GM23338 (cell line): ENCODE data around the gene ARHGEF28. TPM values are rescaled to one million over a fixed set of nuclear protein-coding genes. Genes with fewer than 3 reads are reported as not detected.

Experiments used
- ATAC-seq: fragments of 200-7000 bp; cut with Tn5 transposase; 3 replicates; pipeline ENCODE4 v1.9.1; 2020
- DNase-seq: peaks from one replicate; pipeline ENCODE4 v3.0.0-alpha.2; 2015; ENCODE audit warnings: low spot score
- H2AFZ ChIP-seq: fragments of 200-600 bp; sonication (generic); 2 replicates; pipeline ENCODE4 v1.8.0; 2016; ENCODE audit warnings: antibody characterized with exemption, mild to moderate bottlenecking, moderate library complexity
- H3F3A ChIP-seq: fragments of 200-600 bp; sonication (generic); replicated peaks from 2 replicates; pipeline ENCODE4 v1.8.0; 2017; ENCODE audit warnings: antibody characterized with exemption, mixed run types, low read depth
- H3K27ac ChIP-seq: fragments of 200-600 bp; sonication (generic); 2 replicates; pipeline ENCODE4 v1.6.1; 2016; ENCODE audit warnings: low read depth
- H3K27me3 ChIP-seq: fragments of 200-600 bp; sonication (generic); 2 replicates; pipeline ENCODE4 v1.8.0; 2016; ENCODE audit warnings: mild to moderate bottlenecking, mixed run types, moderate library complexity; ENCODE audit not compliant: insufficient read depth
- H3K36me3 ChIP-seq: fragments of 200-600 bp; sonication (generic); 2 replicates; pipeline ENCODE4 v1.8.0; 2016; ENCODE audit warnings: mild to moderate bottlenecking; ENCODE audit not compliant: insufficient read depth
- H3K4me1 ChIP-seq: fragments of 200-600 bp; sonication (generic); 2 replicates; pipeline ENCODE4 v1.8.0; 2016; ENCODE audit warnings: mild to moderate bottlenecking, moderate library complexity; ENCODE audit not compliant: insufficient read depth
- H3K4me2 ChIP-seq: fragments of 200-600 bp; sonication (generic); 2 replicates; pipeline ENCODE4 v1.7.1; 2017; ENCODE audit warnings: mixed run types
- H3K4me3 ChIP-seq: fragments of 200-600 bp; sonication (generic); 2 replicates; pipeline ENCODE4 v1.6.1; 2016; ENCODE audit warnings: mixed run types
- H3K79me2 ChIP-seq: fragments of 200-600 bp; sonication (generic); replicated peaks from 2 replicates; pipeline ENCODE4 v1.8.0; 2017; ENCODE audit warnings: mild to moderate bottlenecking; ENCODE audit not compliant: insufficient read depth
- H3K9me2 ChIP-seq: fragments of 200-600 bp; sonication (generic); 2 replicates; pipeline ENCODE4 v1.8.0; 2017; ENCODE audit not compliant: insufficient read depth
- H4K20me1 ChIP-seq: fragments of 200-600 bp; sonication (generic); replicated peaks from 2 replicates; pipeline ENCODE4 v1.8.0; 2017; ENCODE audit warnings: mild to moderate bottlenecking; ENCODE audit not compliant: insufficient read depth
- H3K27ac Mint-ChIP-seq: 2 replicates; pipeline ENCODE4 v1.8.0; 2020; ENCODE audit warnings: inconsistent platforms, mild to moderate bottlenecking, moderate library complexity, mixed read lengths
- H3K27me3 Mint-ChIP-seq: 3 replicates; pipeline ENCODE4 v1.8.0; 2022; ENCODE audit warnings: low read depth, mild to moderate bottlenecking, moderate library complexity, mixed read lengths, inconsistent platforms; ENCODE audit not compliant: insufficient read depth, poor library complexity
- H3K36me3 Mint-ChIP-seq: 3 replicates; pipeline ENCODE4 v1.8.0; 2021; ENCODE audit warnings: low read depth, mild to moderate bottlenecking, inconsistent platforms, moderate library complexity, mixed read lengths
- H3K4me1 Mint-ChIP-seq: 3 replicates; pipeline ENCODE4 v1.8.0; 2020; ENCODE audit warnings: mild to moderate bottlenecking, inconsistent platforms, mixed read lengths
- H3K4me3 Mint-ChIP-seq: 3 replicates; pipeline ENCODE4 v1.8.0; 2021; ENCODE audit warnings: moderate library complexity, mild to moderate bottlenecking, inconsistent platforms, mixed read lengths
- H3K9me3 Mint-ChIP-seq: 3 replicates; pipeline ENCODE4 v1.8.0; 2020; ENCODE audit warnings: moderate library complexity, mild to moderate bottlenecking, inconsistent platforms, mixed read lengths
- CREB1 ChIP-seq: fragments of 250-450 bp; sonication (Bioruptor Pico); IDR thresholded peaks from 2 replicates; pipeline ENCODE4 v1.5.0; 2020; ENCODE audit warnings: low read depth, mild to moderate bottlenecking, moderate library complexity
- EZH2 ChIP-seq: fragments of 200-600 bp; sonication (generic); IDR thresholded peaks from one replicate; pipeline ENCODE4 v1.8.0; 2017; ENCODE audit warnings: antibody characterized with exemption, mild to moderate bottlenecking, low read depth; ENCODE audit not compliant: unreplicated experiment
- EZH2phosphoT487 ChIP-seq: fragments of 200-600 bp; sonication (generic); IDR thresholded peaks from one replicate; pipeline ENCODE4 v1.8.1; 2018; ENCODE audit warnings: antibody characterized with exemption; ENCODE audit not compliant: unreplicated experiment
- JUNB ChIP-seq: IDR thresholded peaks from one replicate; pipeline ENCODE4 v1.6.1; 2016; ENCODE audit warnings: antibody characterized with exemption; ENCODE audit not compliant: unreplicated experiment
- NANOG ChIP-seq: IDR thresholded peaks from 2 replicates; pipeline ENCODE4 v1.6.1; 2016; ENCODE audit warnings: antibody characterized with exemption, borderline replicate concordance
- POLR2AphosphoS5 ChIP-seq: IDR thresholded peaks from 2 replicates; pipeline ENCODE4 v1.6.1; 2016; ENCODE audit warnings: antibody characterized with exemption, low read depth
- STAT1 ChIP-seq: IDR thresholded peaks from one replicate; pipeline ENCODE4 v1.6.1; 2016; ENCODE audit warnings: antibody characterized with exemption; ENCODE audit not compliant: unreplicated experiment
- ZNF114 ChIP-seq: fragments of 250-450 bp; sonication (Bioruptor Pico); IDR thresholded peaks from 2 replicates; pipeline ENCODE4 v1.5.0; 2020; ENCODE audit warnings: mild to moderate bottlenecking, moderate library complexity
- ZNF331 ChIP-seq: fragments of 250-450 bp; sonication (Bioruptor Pico); IDR thresholded peaks from 2 replicates; pipeline ENCODE4 v1.5.0; 2020; ENCODE audit warnings: low read depth, mild to moderate bottlenecking, moderate library complexity
- polyA plus RNA-seq: library from polyadenylated mRNA; unstranded; fragments of >200 nt; fragmentation: Nextera tagmentation; extraction: Ambion mirVana; gene quantifications from 2 replicates; pipeline ENCODE4 v1.2.1, GENCODE V29; 2016
- total RNA-seq: library from RNA; depleted of rRNA; stranded (reverse); fragments of >200 nt; shearing (Covaris generic); gene quantifications from 2 replicates; pipeline ENCODE4 v1.2.3, GENCODE V29; 2014
- TF ChIP-seq, protein P1 (sequence below): IDR thresholded peaks from 2 replicates; pipeline ENCODE4 v1.6.1; 2016; ENCODE audit warnings: antibody characterized with exemption
- TF ChIP-seq, protein P2 (sequence below), 2 experiments: fragments of 200-600 bp in 1 of 2; sonication (generic) in 1 of 2; conservative IDR thresholded peaks; 2 replicates each; pipeline versions ENCODE4 v1.5.1 to v1.6.1; 2016 to 2017; ENCODE audit warnings: antibody characterized with exemption in 2 of 2, low read depth in 2 of 2, mild to moderate bottlenecking in 2 of 2, moderate library complexity in 1 of 2
- TF ChIP-seq, protein P3 (sequence below): IDR thresholded peaks from one replicate; pipeline ENCODE4 v1.6.1; 2018; ENCODE audit warnings: antibody characterized with exemption; ENCODE audit not compliant: unreplicated experiment

Gene ARHGEF28
- total and polyA plus RNA-seq, 2 experiments from 2014 or later, result 0.39 to 1.0 TPM

DNA sequence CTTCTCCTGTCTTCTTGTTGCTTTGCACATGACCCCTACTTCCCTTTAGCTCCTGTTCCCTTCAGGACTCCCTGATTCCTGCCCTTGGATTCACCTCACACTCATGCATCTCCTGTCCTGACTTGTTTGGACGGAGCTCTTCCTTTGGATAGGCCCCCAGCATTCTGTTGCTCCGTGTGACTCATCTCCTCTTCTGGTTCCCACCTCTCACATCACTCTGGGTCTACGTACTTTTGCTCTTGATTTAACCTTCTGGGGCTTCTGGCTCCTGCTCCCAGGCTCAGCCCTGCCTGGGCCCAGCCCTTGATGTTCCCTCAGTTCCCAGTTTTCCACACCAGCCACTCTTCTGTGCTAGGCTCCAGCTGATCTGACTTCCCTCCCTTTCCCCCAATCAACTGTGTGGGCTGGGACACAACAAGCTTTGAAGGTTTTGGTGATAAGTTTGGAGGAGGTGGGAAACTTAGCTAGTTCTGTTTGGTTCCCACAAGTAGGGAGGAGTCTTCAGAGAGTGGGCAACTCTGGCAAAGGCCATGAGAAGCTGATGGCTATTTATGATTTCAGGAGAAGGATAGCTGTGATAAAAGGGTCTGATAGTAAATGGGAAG, 331.5 kb downstream of the ARHGEF28 start:
- Histone ChIP-seq H3K79me2 (no peaks in the 10 kb centered on the region), H3K4me1 (no peaks in the 10 kb centered on the region), H4K20me1 (no peaks in the 10 kb centered on the region), H3K27me3 (no peaks in the 10 kb centered on the region), H3K4me2 (no peak overlapping the region), H3K36me3 (no peaks in the 10 kb centered on the region), H3K4me3 (no peak overlapping the region), H2AFZ (no peak overlapping the region), H3F3A (no peaks in the 10 kb centered on the region), H3K9me2 (no peaks in the 10 kb centered on the region; the same call in 1 of the 2 replicates), H3K27ac (no peak overlapping the region)
- H3K4me1 Mint-ChIP-seq, result no peaks in the 10 kb centered on the region
- no peak overlapping the region for H3K27ac Mint-ChIP-seq
- no peaks in the 10 kb centered on the region for H3K36me3 Mint-ChIP-seq
- no peak overlapping the region for H3K4me3 Mint-ChIP-seq
- H3K27me3 Mint-ChIP-seq, result peaks cover 3% of the 10 kb centered on the region
- no peaks in the 10 kb centered on the region for H3K9me3 Mint-ChIP-seq
- no peak for DNase-seq
- no peak for ATAC-seq
- no peak for TF ChIP-seq EZH2
- no peak for TF ChIP-seq CREB1 (CRISPR knock-in tag)
- TF ChIP-seq ZNF331 (CRISPR knock-in tag), result no peak
- TF ChIP-seq STAT1, result no peak
- TF ChIP-seq ZNF114 (CRISPR knock-in tag), result no peak
- no peak for TF ChIP-seq POLR2AphosphoS5
- TF ChIP-seq, protein P1, sequence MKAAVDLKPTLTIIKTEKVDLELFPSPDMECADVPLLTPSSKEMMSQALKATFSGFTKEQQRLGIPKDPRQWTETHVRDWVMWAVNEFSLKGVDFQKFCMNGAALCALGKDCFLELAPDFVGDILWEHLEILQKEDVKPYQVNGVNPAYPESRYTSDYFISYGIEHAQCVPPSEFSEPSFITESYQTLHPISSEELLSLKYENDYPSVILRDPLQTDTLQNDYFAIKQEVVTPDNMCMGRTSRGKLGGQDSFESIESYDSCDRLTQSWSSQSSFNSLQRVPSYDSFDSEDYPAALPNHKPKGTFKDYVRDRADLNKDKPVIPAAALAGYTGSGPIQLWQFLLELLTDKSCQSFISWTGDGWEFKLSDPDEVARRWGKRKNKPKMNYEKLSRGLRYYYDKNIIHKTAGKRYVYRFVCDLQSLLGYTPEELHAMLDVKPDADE, result no peak
- TF ChIP-seq EZH2phosphoT487, result no peak
- TF ChIP-seq, protein P2, sequence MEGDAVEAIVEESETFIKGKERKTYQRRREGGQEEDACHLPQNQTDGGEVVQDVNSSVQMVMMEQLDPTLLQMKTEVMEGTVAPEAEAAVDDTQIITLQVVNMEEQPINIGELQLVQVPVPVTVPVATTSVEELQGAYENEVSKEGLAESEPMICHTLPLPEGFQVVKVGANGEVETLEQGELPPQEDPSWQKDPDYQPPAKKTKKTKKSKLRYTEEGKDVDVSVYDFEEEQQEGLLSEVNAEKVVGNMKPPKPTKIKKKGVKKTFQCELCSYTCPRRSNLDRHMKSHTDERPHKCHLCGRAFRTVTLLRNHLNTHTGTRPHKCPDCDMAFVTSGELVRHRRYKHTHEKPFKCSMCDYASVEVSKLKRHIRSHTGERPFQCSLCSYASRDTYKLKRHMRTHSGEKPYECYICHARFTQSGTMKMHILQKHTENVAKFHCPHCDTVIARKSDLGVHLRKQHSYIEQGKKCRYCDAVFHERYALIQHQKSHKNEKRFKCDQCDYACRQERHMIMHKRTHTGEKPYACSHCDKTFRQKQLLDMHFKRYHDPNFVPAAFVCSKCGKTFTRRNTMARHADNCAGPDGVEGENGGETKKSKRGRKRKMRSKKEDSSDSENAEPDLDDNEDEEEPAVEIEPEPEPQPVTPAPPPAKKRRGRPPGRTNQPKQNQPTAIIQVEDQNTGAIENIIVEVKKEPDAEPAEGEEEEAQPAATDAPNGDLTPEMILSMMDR (conservative IDR thresholded peaks at IDR 0.05; ENCODE audit: low read depth in 2 of 2), result no peak
- TF ChIP-seq, protein P3, sequence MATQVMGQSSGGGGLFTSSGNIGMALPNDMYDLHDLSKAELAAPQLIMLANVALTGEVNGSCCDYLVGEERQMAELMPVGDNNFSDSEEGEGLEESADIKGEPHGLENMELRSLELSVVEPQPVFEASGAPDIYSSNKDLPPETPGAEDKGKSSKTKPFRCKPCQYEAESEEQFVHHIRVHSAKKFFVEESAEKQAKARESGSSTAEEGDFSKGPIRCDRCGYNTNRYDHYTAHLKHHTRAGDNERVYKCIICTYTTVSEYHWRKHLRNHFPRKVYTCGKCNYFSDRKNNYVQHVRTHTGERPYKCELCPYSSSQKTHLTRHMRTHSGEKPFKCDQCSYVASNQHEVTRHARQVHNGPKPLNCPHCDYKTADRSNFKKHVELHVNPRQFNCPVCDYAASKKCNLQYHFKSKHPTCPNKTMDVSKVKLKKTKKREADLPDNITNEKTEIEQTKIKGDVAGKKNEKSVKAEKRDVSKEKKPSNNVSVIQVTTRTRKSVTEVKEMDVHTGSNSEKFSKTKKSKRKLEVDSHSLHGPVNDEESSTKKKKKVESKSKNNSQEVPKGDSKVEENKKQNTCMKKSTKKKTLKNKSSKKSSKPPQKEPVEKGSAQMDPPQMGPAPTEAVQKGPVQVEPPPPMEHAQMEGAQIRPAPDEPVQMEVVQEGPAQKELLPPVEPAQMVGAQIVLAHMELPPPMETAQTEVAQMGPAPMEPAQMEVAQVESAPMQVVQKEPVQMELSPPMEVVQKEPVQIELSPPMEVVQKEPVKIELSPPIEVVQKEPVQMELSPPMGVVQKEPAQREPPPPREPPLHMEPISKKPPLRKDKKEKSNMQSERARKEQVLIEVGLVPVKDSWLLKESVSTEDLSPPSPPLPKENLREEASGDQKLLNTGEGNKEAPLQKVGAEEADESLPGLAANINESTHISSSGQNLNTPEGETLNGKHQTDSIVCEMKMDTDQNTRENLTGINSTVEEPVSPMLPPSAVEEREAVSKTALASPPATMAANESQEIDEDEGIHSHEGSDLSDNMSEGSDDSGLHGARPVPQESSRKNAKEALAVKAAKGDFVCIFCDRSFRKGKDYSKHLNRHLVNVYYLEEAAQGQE, result no peak
- TF ChIP-seq NANOG, result no peak
- TF ChIP-seq JUNB, result no peak
